Retina (tissue), 1 donor: ENCODE results near the gene RNGTT.

Experiments used
- DNase-seq: peaks from one replicate; pipeline ENCODE4 v3.0.0-alpha.2; 2016

Gene RNGTT

GRCh38 chr6:88708197-88708744 lies 255.1 kb downstream of the RNGTT start:
- DNase-seq = no peak

GRCh38 chr6:88705601-88706000 lies 257.8 kb downstream of the RNGTT start:
- DNase-seq = no peak

- no peak for DNase-seq
These were observed 258.4 kb downstream of the RNGTT start for GRCh38 chr6:88704980-88705379.

- no peak for DNase-seq
These were observed 260.4 kb downstream of the RNGTT start for GRCh38 chr6:88702956-88703556.

- no peak for DNase-seq
These were observed 264.8 kb downstream of the RNGTT start for GRCh38 chr6:88698661-88699060.

- DNase-seq = no peak
These were observed 267.5 kb downstream of the RNGTT start for GRCh38 chr6:88695937-88696336.

GRCh38 chr6:88683734-88684133 lies 279.7 kb downstream of the RNGTT start:
- DNase-seq = no peak

- DNase-seq = no peak
These were observed 282.8 kb downstream of the RNGTT start for GRCh38 chr6:88680654-88681053.

- DNase-seq = no peak
These were observed 283.6 kb downstream of the RNGTT start for GRCh38 chr6:88679841-88680240.

- no peak for DNase-seq
These were observed 286.1 kb downstream of the RNGTT start for GRCh38 chr6:88677356-88677755.

GRCh38 chr6:88671624-88672023 lies 291.8 kb downstream of the RNGTT start:
- no peak for DNase-seq

- no peak for DNase-seq
These were observed 293.0 kb downstream of the RNGTT start for GRCh38 chr6:88670369-88670768.

- no peak for DNase-seq
These were observed 293.9 kb downstream of the RNGTT start for GRCh38 chr6:88669475-88669874.

GRCh38 chr6:88666901-88667300 lies 296.5 kb downstream of the RNGTT start:
- DNase-seq = no peak

- no peak for DNase-seq
These were observed 298.3 kb downstream of the RNGTT start for GRCh38 chr6:88665131-88665530.

- DNase-seq = no peak
These were observed 299.6 kb downstream of the RNGTT start for GRCh38 chr6:88663801-88664200.

GRCh38 chr6:88662653-88663174 lies 300.7 kb downstream of the RNGTT start:
- DNase-seq = no peak

GRCh38 chr6:88662163-88662580 lies 301.2 kb downstream of the RNGTT start:
- no peak for DNase-seq

- no peak for DNase-seq
These were observed 302.3 kb downstream of the RNGTT start for GRCh38 chr6:88661136-88661535.

- no peak for DNase-seq
These were observed 307.8 kb downstream of the RNGTT start for GRCh38 chr6:88655586-88655985.

- no peak for DNase-seq
These were observed 309.5 kb downstream of the RNGTT start for GRCh38 chr6:88653936-88654335.

GRCh38 chr6:88651400-88651799 lies 312.0 kb downstream of the RNGTT start:
- DNase-seq = no peak

GRCh38 chr6:88650979-88651378 lies 312.4 kb downstream of the RNGTT start:
- DNase-seq = no peak

GRCh38 chr6:88650029-88650619 lies 313.3 kb downstream of the RNGTT start:
- DNase-seq = no peak
